Keratinocyte (primary cell): Measurements from ENCODE around the gene PVALB. TPM values are rescaled to one million over a fixed set of nuclear protein-coding genes. Genes with fewer than 3 reads are reported as not detected.
A peak's percentile ranks its signal among the peaks of the same experiment; 100 is the strongest.

ENCODE experiments used
- DNase-seq: peaks from one replicate; pipeline ENCODE4 v3.0.0-alpha.2; 2011; ENCODE audit warnings: low read depth, missing footprints, low spot score
- FAIRE-seq: peaks from 2 replicates; lab custom pipeline; 2011; peaks lifted over from hg19 to GRCh38; lab: Jason Lieb, UNC
- H2AFZ ChIP-seq: 2 replicates; pipeline ENCODE4 v1.6.0; 2012; ENCODE audit warnings: low read length, control low read depth, inconsistent platforms; ENCODE audit not compliant: control insufficient read depth
- H3K27ac ChIP-seq: 2 replicates; pipeline ENCODE4 v1.5.1; 2011; ENCODE audit warnings: low read length; ENCODE audit not compliant: control insufficient read depth, insufficient read depth
- H3K27me3 ChIP-seq: 3 replicates; pipeline ENCODE4 v1.6.0; 2011; ENCODE audit warnings: low read length; ENCODE audit not compliant: control insufficient read depth, insufficient read depth; ENCODE audit errors: extremely low read depth
- H3K36me3 ChIP-seq, 2 experiments: 2 replicates in 1 of 2; 3 replicates in 1 of 2; pipeline ENCODE4 v1.5.1; 2011; ENCODE audit warnings: low read length in 2 of 2, mild to moderate bottlenecking in 1 of 2; ENCODE audit not compliant: control insufficient read depth in 2 of 2, insufficient read depth in 2 of 2; ENCODE audit errors: extremely low read depth in 1 of 2
- H3K4me1 ChIP-seq: 3 replicates; pipeline ENCODE4 v1.5.1; 2011; ENCODE audit warnings: low read length; ENCODE audit not compliant: control insufficient read depth, insufficient read depth; ENCODE audit errors: extremely low read depth
- H3K4me2 ChIP-seq: 3 replicates; pipeline ENCODE4 v1.6.0; 2011; ENCODE audit warnings: low read depth, low read length; ENCODE audit not compliant: control insufficient read depth, insufficient read depth; ENCODE audit errors: extremely low read depth
- H3K4me3 ChIP-seq, 3 experiments: fragments of 200-600 bp in 1 of 3; sonication (generic) in 1 of 3; 2 replicates in 2 of 3; 3 replicates in 1 of 3; pipeline ENCODE4 v1.5.1; 2011 to 2016; ENCODE audit warnings: low read length in 3 of 3, mild to moderate bottlenecking in 3 of 3, control low read depth in 2 of 3, inconsistent platforms in 1 of 3, low read depth in 1 of 3, mixed read lengths in 1 of 3, mixed run types in 1 of 3, moderate library complexity in 1 of 3; ENCODE audit not compliant: control insufficient read depth in 2 of 3, insufficient read depth in 2 of 3; ENCODE audit errors: extremely low read depth in 1 of 3
- H3K79me2 ChIP-seq: 2 replicates; pipeline ENCODE4 v1.6.0; 2012; ENCODE audit warnings: low read length; ENCODE audit not compliant: control insufficient read depth, insufficient read depth
- H3K9ac ChIP-seq: 3 replicates; pipeline ENCODE4 v1.6.0; 2011; ENCODE audit warnings: low read length; ENCODE audit not compliant: control insufficient read depth, insufficient read depth; ENCODE audit errors: extremely low read depth
- H3K9me1 ChIP-seq: 3 replicates; pipeline ENCODE4 v1.6.0; 2011; ENCODE audit warnings: low read length; ENCODE audit not compliant: control insufficient read depth, insufficient read depth; ENCODE audit errors: extremely low read depth
- H3K9me3 ChIP-seq: 2 replicates; pipeline ENCODE4 v1.5.1; 2012; ENCODE audit warnings: low read depth, low read length; ENCODE audit not compliant: control insufficient read depth
- H4K20me1 ChIP-seq: 3 replicates; pipeline ENCODE4 v1.6.0; 2011; ENCODE audit warnings: low read length; ENCODE audit not compliant: control insufficient read depth, insufficient read depth; ENCODE audit errors: extremely low read depth
- CTCF ChIP-seq, 3 experiments: IDR thresholded peaks in 1 of 3; conservative IDR thresholded peaks in 1 of 3; optimal IDR thresholded peaks in 1 of 3; 2 replicates in 2 of 3; 3 replicates in 1 of 3; pipeline versions ENCODE3 to v1.5.1; 2011; ENCODE audit warnings: low read length in 3 of 3, mild to moderate bottlenecking in 3 of 3, moderate library complexity in 2 of 3, control low read depth in 1 of 3, inconsistent platforms in 1 of 3; ENCODE audit not compliant: insufficient read depth in 2 of 3; ENCODE audit errors: extremely low read depth in 1 of 3
- EZH2 ChIP-seq: IDR thresholded peaks from one replicate; pipeline ENCODE4 v1.6.1; 2012; ENCODE audit warnings: inconsistent platforms, mild to moderate bottlenecking, low read length, moderate library complexity
- dilution Hi-C: fragments of 300-500 bp; cut with MboI; formaldehyde crosslinking; loops from one replicate; pipeline ENCODE4 v1.7.0; 2020; ENCODE audit warnings: low sequenced_read_pairs; ENCODE audit not compliant: extremely low pct_ligation_motif_present
- polyA plus RNA-seq, 5 experiments: library from polyadenylated mRNA; depleted of rRNA in 3 of 5; stranded (reverse) in 3 of 5; stranded (forward) in 1 of 5; unstranded in 1 of 5; fragments of >200 nt; gene quantifications; 1 replicate in 1 of 5; 2 replicates in 3 of 5; 3 replicates in 1 of 5; pipeline versions ENCODE4 v1.2.1 to v1.2.3, GENCODE V29; 2011 to 2012; ENCODE audit warnings: missing spikeins in 2 of 5, low read depth in 1 of 5, low replicate concordance in 1 of 5

PVALB gene
- polyA plus RNA-seq, 1 donor (not counting 4 experiments of a cell fraction or from before 2014, with no cell fraction given), result not detected

- H4K20me1 ChIP-seq, result no peaks in the 10 kb centered on the region
- no peak overlapping the region for H2AFZ ChIP-seq
- no peak overlapping the region for H3K9ac ChIP-seq
- H3K4me2 ChIP-seq, result no peak overlapping the region
- no peaks in the 10 kb centered on the region for H3K36me3 ChIP-seq
- no peak for TF ChIP-seq EZH2
- no peak overlapping the region for H3K4me3 ChIP-seq
- dilution Hi-C loops, result loop anchor here (10.0 kb wide), 1 partner anchor 57 kb away; no protein-coding TSS in a partner anchor
- peaks cover 4% of the 10 kb centered on the region for H3K9me1 ChIP-seq
- H3K79me2 ChIP-seq, result peaks cover 4% of the 10 kb centered on the region
- no peak overlapping the region for H3K27ac ChIP-seq
- no peaks in the 10 kb centered on the region for H3K9me3 ChIP-seq
- FAIRE-seq, result no peak
- H3K4me1 ChIP-seq, result peaks cover 16% of the 10 kb centered on the region
- DNase-seq, result no peak
- no peaks in the 10 kb centered on the region for H3K27me3 ChIP-seq
Measured at GRCh38 chr22:36778020-36778419, 38.8 kb downstream of the PVALB start.

- DNase-seq (no peak), FAIRE-seq (no peak)
- Histone ChIP-seq H4K20me1 (no peaks in the 10 kb centered on the region), H3K36me3 (no peaks in the 10 kb centered on the region), H3K4me1 (peaks cover 13% of the 10 kb centered on the region), H3K4me3 (peak overlapping the region in 2 of 3 experiments; percentile 9 to 43), H3K9me3 (no peaks in the 10 kb centered on the region), H3K9ac (no peak overlapping the region), H3K4me2 (peak overlapping the region; percentile 77), H2AFZ (peak overlapping the region; percentile 25), H3K79me2 (peaks cover 4% of the 10 kb centered on the region), H3K27ac (no peak overlapping the region), H3K27me3 (no peaks in the 10 kb centered on the region), H3K9me1 (peaks cover 4% of the 10 kb centered on the region)
- dilution Hi-C loops, result loop anchor here (10.0 kb wide), 1 partner anchor 58 kb away; no protein-coding TSS in a partner anchor
- no peak for TF ChIP-seq EZH2
- TF ChIP-seq CTCF (optimal IDR thresholded peaks at IDR 0.05 in 1 of 3, IDR thresholded peaks at IDR 0.05 in 1 of 3, conservative IDR thresholded peaks at IDR 0.05 in 1 of 3; ENCODE audit: extremely low read depth in 1 of 3, insufficient read depth in 2 of 3, low read length in 3 of 3), result no peak
Measured at GRCh38 chr22:36776722-36777121, 40.1 kb downstream of the PVALB start.
